ENCODE data around the gene REXO1. TPM values are rescaled to one million over a fixed set of nuclear protein-coding genes. Genes with fewer than 3 reads are reported as not detected.

Gene REXO1
- total and polyA plus RNA-seq, 2 donors = 3.8 to 28.7 TPM

GRCh38 chr19:1773184-1773583 lies 75.1 kb downstream of the REXO1 start:
- Histone ChIP-seq H3K4me3 (ENCODE audit: low read length in 2 of 2) (no peak overlapping the region), H3K36me3 (ENCODE audit: control insufficient read depth in 2 of 2, insufficient read depth in 2 of 2, low read length in 1 of 2) (no peaks in the 10 kb centered on the region), H3K27ac (ENCODE audit: low read depth in 1 of 2, low read length in 1 of 2) (no peak overlapping the region), H3K4me1 (ENCODE audit: control insufficient read depth in 2 of 2, insufficient read depth in 2 of 2, low read length in 2 of 2) (no peaks in the 10 kb centered on the region), H3K27me3 (ENCODE audit: control insufficient read depth in 2 of 2, insufficient read depth in 1 of 2, low read length in 1 of 2) (peaks cover 50 to 86% of the 10 kb centered on the region in 2 donors), H3K9me3 (ENCODE audit: control insufficient read depth in 2 of 2, insufficient read depth in 1 of 2, low read length in 1 of 2) (peaks cover 16 to 31% of the 10 kb centered on the region in 2 donors)
- WGBS = 72% methylated on average over 8 of the region's 8 CpGs
- no peak for DNase-seq (ENCODE audit: low read depth in 6 of 9, low spot score in 9 of 9)

- Histone ChIP-seq H3K4me3 (ENCODE audit: low read length in 2 of 2) (no peak overlapping the region), H3K36me3 (ENCODE audit: control insufficient read depth in 2 of 2, insufficient read depth in 2 of 2, low read length in 1 of 2) (no peaks in the 10 kb centered on the region), H3K4me1 (ENCODE audit: control insufficient read depth in 2 of 2, insufficient read depth in 2 of 2, low read length in 2 of 2) (peaks cover 0 to 3% of the 10 kb centered on the region in 2 donors), H3K27ac (ENCODE audit: low read depth in 1 of 2, low read length in 1 of 2) (no peak overlapping the region), H3K9me3 (ENCODE audit: control insufficient read depth in 2 of 2, insufficient read depth in 1 of 2, low read length in 1 of 2) (peaks cover 16 to 29% of the 10 kb centered on the region in 2 donors), H3K27me3 (ENCODE audit: control insufficient read depth in 2 of 2, insufficient read depth in 1 of 2, low read length in 1 of 2) (peaks cover 55 to 86% of the 10 kb centered on the region in 2 donors)
- no peak for DNase-seq (ENCODE audit: low read depth in 6 of 9, low spot score in 9 of 9)
- WGBS = 91% methylated on average over 4 of the region's 4 CpGs
These were observed 77.3 kb downstream of the REXO1 start for GRCh38 chr19:1770866-1771576.

- Histone ChIP-seq H3K9me3 (ENCODE audit: control insufficient read depth in 2 of 2, insufficient read depth in 1 of 2, low read length in 1 of 2) (peaks cover 8 to 15% of the 10 kb centered on the region in 2 donors), H3K27me3 (ENCODE audit: control insufficient read depth in 2 of 2, insufficient read depth in 1 of 2, low read length in 1 of 2) (peaks cover 55 to 86% of the 10 kb centered on the region in 2 donors), H3K4me1 (ENCODE audit: control insufficient read depth in 2 of 2, insufficient read depth in 2 of 2, low read length in 2 of 2) (peaks cover 0 to 3% of the 10 kb centered on the region in 2 donors), H3K4me3 (ENCODE audit: low read length in 2 of 2) (no peak overlapping the region), H3K36me3 (ENCODE audit: control insufficient read depth in 2 of 2, insufficient read depth in 2 of 2, low read length in 1 of 2) (no peaks in the 10 kb centered on the region), H3K27ac (ENCODE audit: low read depth in 1 of 2, low read length in 1 of 2) (no peak overlapping the region)
- DNase-seq (ENCODE audit: low read depth in 6 of 9, low spot score in 9 of 9) = no peak
- WGBS = 5% methylated on average over 12 of the region's 12 CpGs
These were observed 78.7 kb downstream of the REXO1 start for GRCh38 chr19:1769645-1769985.

GRCh38 chr19:1768918-1769644 lies 79.2 kb downstream of the REXO1 start:
- no peaks in the 10 kb centered on the region for H3K36me3 ChIP-seq (ENCODE audit: control insufficient read depth in 2 of 2, insufficient read depth in 2 of 2, low read length in 1 of 2)
- peaks cover 57 to 86% of the 10 kb centered on the region in 2 donors for H3K27me3 ChIP-seq (ENCODE audit: control insufficient read depth in 2 of 2, insufficient read depth in 1 of 2, low read length in 1 of 2)
- no peak for DNase-seq (ENCODE audit: low read depth in 6 of 9, low spot score in 9 of 9)
- peaks cover 6 to 12% of the 10 kb centered on the region in 2 donors for H3K9me3 ChIP-seq (ENCODE audit: control insufficient read depth in 2 of 2, insufficient read depth in 1 of 2, low read length in 1 of 2)
- WGBS = 81% methylated on average over 9 of the region's 9 CpGs
- peaks cover 0 to 3% of the 10 kb centered on the region in 2 donors for H3K4me1 ChIP-seq (ENCODE audit: control insufficient read depth in 2 of 2, insufficient read depth in 2 of 2, low read length in 2 of 2)
- H3K4me3 ChIP-seq (ENCODE audit: low read length in 2 of 2) = no peak overlapping the region
- no peak overlapping the region for H3K27ac ChIP-seq (ENCODE audit: low read depth in 1 of 2, low read length in 1 of 2)

GRCh38 chr19:1768248-1768647 lies 80.0 kb downstream of the REXO1 start:
- peaks cover 65 to 86% of the 10 kb centered on the region in 2 donors for H3K27me3 ChIP-seq (ENCODE audit: control insufficient read depth in 2 of 2, insufficient read depth in 1 of 2, low read length in 1 of 2)
- H3K4me3 ChIP-seq (ENCODE audit: low read length in 2 of 2) = no peak overlapping the region
- peaks cover 0 to 3% of the 10 kb centered on the region in 2 donors for H3K4me1 ChIP-seq (ENCODE audit: control insufficient read depth in 2 of 2, insufficient read depth in 2 of 2, low read length in 2 of 2)
- H3K9me3 ChIP-seq (ENCODE audit: control insufficient read depth in 2 of 2, insufficient read depth in 1 of 2, low read length in 1 of 2) = peaks cover 6 to 8% of the 10 kb centered on the region in 2 donors
- no peak overlapping the region for H3K27ac ChIP-seq (ENCODE audit: low read depth in 1 of 2, low read length in 1 of 2)
- no peak for DNase-seq (ENCODE audit: low read depth in 6 of 9, low spot score in 9 of 9)
- no peaks in the 10 kb centered on the region for H3K36me3 ChIP-seq (ENCODE audit: control insufficient read depth in 2 of 2, insufficient read depth in 2 of 2, low read length in 1 of 2)
- WGBS = 25% methylated on average over 13 of the region's 13 CpGs

- peaks cover 69 to 89% of the 10 kb centered on the region in 2 donors for H3K27me3 ChIP-seq (ENCODE audit: control insufficient read depth in 2 of 2, insufficient read depth in 1 of 2, low read length in 1 of 2)
These were observed 80.8 kb downstream of the REXO1 start for GRCh38 chr19:1767464-1767933.

GRCh38 chr19:1766800-1767352 lies 81.4 kb downstream of the REXO1 start:
- 20% methylated on average over 10 of the region's 10 CpGs for WGBS
- Histone ChIP-seq H3K4me3 (ENCODE audit: low read length in 2 of 2) (no peak overlapping the region), H3K27me3 (ENCODE audit: control insufficient read depth in 2 of 2, insufficient read depth in 1 of 2, low read length in 1 of 2) (peaks cover 75 to 91% of the 10 kb centered on the region in 2 donors), H3K4me1 (ENCODE audit: control insufficient read depth in 2 of 2, insufficient read depth in 2 of 2, low read length in 2 of 2) (peaks cover 0 to 3% of the 10 kb centered on the region in 2 donors), H3K27ac (ENCODE audit: low read depth in 1 of 2, low read length in 1 of 2) (no peak overlapping the region), H3K36me3 (ENCODE audit: control insufficient read depth in 2 of 2, insufficient read depth in 2 of 2, low read length in 1 of 2) (no peaks in the 10 kb centered on the region), H3K9me3 (ENCODE audit: control insufficient read depth in 2 of 2, insufficient read depth in 1 of 2, low read length in 1 of 2) (peaks cover 6 to 12% of the 10 kb centered on the region in 2 donors)
- no peak for DNase-seq (ENCODE audit: low read depth in 6 of 9, low spot score in 9 of 9)

More at GRCh38 chr19:1767464-1767933, 80.8 kb downstream of the REXO1 start:
- peak in 8 of 9 donors; percentile 4 to 55 (median 28) for DNase-seq (ENCODE audit: low read depth in 6 of 9, low spot score in 9 of 9)
- Histone ChIP-seq H3K9me3 (ENCODE audit: control insufficient read depth in 2 of 2, insufficient read depth in 1 of 2, low read length in 1 of 2) (peaks cover 6 to 8% of the 10 kb centered on the region in 2 donors), H3K27ac (ENCODE audit: low read depth in 1 of 2, low read length in 1 of 2) (no peak overlapping the region), H3K36me3 (ENCODE audit: control insufficient read depth in 2 of 2, insufficient read depth in 2 of 2, low read length in 1 of 2) (no peaks in the 10 kb centered on the region), H3K4me3 (ENCODE audit: low read length in 2 of 2) (no peak overlapping the region), H3K4me1 (ENCODE audit: control insufficient read depth in 2 of 2, insufficient read depth in 2 of 2, low read length in 2 of 2) (peaks cover 0 to 3% of the 10 kb centered on the region in 2 donors)
- 7% methylated on average over 21 of the region's 21 CpGs for WGBS

GRCh38 chr19:1765904-1766799 lies 82.1 kb downstream of the REXO1 start:
- WGBS = 7% methylated on average over 38 of the region's 38 CpGs
- no peak overlapping the region for H3K27ac ChIP-seq (ENCODE audit: low read depth in 1 of 2, low read length in 1 of 2)
- peaks cover 4 to 13% of the 10 kb centered on the region in 2 donors for H3K9me3 ChIP-seq (ENCODE audit: control insufficient read depth in 2 of 2, insufficient read depth in 1 of 2, low read length in 1 of 2)
- H3K36me3 ChIP-seq (ENCODE audit: control insufficient read depth in 2 of 2, insufficient read depth in 2 of 2, low read length in 1 of 2) = no peaks in the 10 kb centered on the region
- peaks cover 0 to 3% of the 10 kb centered on the region in 2 donors for H3K4me1 ChIP-seq (ENCODE audit: control insufficient read depth in 2 of 2, insufficient read depth in 2 of 2, low read length in 2 of 2)
- no peak overlapping the region for H3K4me3 ChIP-seq (ENCODE audit: low read length in 2 of 2)
- peaks cover 82 to 98% of the 10 kb centered on the region in 2 donors for H3K27me3 ChIP-seq (ENCODE audit: control insufficient read depth in 2 of 2, insufficient read depth in 1 of 2, low read length in 1 of 2)
- DNase-seq (ENCODE audit: low read depth in 6 of 9, low spot score in 9 of 9) = no peak

Measured in thymus (tissue), 11 donors.